NCI-H1105 treated with DMSO at 0.1 percent for 48 hours (cell line): ENCODE results near the gene HOXB8.

ENCODE experiments used
- DNase-seq: peaks from one replicate; lab custom pipeline; 2025; lab: John Stamatoyannopoulos, UW

HOXB8 gene

DNA sequence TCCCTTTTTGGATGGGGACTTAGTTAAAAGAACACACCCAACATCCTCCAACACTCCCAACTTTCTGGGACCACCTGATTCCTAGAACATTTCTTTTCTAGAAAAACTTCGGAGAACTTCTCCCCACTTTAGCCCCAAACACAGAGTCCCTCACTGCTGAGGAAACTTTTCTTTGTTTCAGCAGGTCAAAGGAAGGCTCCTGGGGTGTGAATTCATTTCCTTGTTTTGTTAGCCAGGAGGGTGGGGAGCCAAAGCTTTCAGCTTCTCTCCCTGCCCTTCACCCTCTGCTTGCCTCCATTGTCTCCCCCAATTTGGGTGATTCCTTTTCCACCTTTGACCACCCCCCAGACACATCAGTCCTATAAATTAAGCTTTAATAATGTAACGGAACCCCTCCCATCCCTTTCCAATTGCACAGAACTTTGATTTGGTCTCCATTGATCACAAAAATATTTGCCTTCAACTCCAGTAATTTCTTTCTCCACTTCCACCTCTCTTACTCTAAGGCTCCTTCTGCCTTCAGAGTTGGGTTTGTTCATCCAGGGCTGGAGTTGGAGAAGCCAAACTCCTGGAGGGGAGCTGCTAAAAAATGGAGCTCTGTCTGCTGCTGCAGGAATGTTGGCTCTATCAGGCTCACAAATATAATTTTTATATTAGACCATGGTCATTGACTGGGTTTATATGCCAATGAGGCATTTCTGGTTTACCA, 47.3 kb downstream of the HOXB8 start:
- DNase-seq = no peak

GRCh38 chr17:48567209-48567608, 47.9 kb downstream of the HOXB8 start:
- DNase-seq = no peak

DNA sequence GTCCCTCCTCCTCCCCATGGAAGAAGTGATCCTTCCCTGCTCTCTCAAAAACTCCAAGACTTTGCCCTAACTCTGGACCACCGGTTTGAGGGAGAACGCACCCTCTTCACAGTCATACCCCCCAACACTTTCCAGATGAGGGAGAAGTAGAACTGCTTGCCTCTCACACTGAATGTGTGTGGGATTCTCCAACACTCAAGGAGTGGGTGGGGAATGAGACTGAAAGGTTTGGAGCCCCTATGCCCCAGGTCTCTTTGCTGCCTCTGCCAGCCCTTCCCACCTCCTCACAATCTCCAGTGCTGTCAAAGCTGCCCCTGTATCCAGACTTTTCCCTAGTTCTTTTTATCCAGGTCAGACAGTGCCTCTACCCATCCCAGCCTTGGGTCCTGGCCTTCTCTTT, 48.4 kb downstream of the HOXB8 start:
- no peak for DNase-seq

DNA sequence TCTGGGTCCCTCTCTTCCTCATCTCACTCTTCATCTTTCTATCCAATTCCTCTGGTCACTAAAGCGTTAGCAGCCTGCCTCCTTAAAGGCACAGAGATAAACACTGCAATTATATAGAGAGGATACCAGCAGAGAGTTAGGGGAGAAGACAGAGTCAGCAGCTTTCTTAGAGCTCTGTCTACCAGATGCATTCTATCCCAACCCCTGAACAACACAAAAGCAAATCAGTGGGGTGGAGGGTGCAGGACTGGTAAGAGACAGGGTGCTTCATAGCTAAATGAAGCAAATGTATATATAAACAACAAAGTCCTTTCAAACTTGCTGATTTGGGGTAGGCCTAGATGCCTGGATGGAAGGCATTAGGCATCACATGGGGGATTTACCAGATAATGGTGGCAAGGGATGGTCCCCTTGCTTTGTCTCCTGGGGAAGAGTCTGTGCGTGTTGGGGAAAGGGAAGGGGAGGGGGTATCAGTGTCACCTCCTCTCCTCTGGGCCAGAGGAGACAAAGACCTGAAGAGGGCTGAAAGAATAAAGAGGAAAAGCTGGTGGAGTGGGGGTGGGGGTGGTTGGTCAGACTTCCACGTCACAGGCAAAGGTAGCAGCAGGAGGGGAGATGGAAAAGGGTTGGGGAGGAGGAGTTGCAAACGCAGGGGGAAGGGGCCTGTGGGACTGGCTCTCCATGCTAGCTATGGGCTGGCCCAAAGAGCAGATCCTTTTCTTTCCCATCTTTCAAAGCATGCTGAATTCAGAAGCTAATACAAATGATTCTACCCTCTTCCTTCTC, 49.0 kb downstream of the HOXB8 start:
- no peak for DNase-seq

DNA sequence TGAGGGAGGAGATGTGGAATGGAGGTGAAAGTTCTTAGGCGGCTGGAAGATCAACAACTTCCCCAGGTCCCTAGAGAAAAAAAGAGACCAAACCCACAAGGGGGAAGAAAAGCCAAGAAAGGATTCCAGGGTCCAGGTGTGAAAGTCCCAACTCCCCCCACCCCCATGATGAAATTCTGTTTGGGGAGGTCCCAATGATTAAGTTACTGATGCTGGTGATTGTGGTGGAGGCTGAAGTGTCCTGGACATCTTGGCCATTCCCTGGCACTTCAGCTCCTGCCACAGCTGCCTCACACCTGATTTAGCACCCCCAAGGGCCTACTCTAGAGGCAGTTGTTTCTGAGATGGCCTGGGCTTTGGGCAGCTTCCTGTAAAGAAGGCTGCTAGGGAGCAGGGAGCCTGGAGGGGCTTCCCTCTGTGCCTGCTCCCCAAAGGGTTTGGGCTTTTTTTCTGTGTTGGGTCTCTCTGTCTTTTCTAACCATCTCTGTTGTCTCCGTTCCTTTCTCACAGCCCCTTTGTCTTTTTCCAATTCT, 50.0 kb downstream of the HOXB8 start:
- no peak for DNase-seq

DNA sequence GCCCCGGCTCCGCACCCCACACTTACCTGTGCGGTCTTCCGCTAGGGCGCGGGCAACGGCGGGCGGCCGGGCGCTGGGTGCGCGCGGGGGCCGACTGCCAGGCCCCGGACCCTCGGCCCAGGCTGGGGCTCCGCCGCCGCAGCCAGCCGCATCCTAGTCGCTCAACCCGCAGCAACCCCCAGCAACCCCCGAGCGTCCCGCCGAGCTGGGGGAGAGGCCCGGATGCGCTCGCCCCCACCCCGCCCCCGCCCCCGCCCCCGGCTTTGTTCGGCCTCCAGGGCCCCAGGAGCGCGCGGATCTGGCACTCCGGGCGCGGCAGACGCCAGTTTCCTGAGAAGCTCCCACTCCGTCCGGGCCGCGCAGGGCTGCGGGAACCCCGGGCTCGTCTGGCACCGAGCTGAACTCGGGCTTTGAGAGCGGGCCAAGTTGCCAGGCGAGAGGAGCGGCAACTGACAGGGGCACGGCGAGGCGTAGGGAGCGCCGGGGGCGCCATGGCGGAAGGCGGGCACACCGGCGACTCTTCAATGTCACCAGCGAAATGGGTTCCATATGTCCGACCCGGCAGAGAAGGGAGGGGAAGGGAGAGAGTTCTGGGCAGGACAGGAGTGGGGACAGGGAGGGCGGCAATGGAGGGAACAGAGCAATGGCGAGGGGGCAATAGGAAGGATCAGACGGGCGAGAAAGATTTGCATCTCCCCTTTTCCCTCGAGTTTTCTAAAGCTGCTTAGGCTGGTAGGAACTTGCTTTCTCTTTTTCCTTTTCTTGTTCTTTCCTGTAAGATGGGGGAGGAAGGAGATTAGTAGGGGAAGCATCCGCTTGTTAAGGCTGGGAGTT, 50.7 kb downstream of the HOXB8 start:
- peak; percentile 24 for DNase-seq

DNA sequence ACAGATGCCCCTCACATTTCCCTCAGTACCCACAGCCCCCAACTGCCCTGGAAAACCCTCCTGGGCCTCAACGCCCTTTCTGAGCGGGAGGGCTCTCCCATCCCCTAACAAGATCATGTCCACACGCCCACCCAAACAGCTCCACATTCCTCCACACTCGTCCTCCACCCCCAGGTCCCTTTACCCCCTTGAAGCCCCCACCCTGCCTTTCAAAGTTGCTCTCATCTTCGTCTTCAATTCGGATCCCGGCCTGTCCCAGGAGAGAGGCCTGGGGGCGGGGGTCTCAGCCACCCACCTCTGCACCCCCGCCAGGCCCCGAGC, 51.3 kb downstream of the HOXB8 start:
- DNase-seq = no peak

DNA sequence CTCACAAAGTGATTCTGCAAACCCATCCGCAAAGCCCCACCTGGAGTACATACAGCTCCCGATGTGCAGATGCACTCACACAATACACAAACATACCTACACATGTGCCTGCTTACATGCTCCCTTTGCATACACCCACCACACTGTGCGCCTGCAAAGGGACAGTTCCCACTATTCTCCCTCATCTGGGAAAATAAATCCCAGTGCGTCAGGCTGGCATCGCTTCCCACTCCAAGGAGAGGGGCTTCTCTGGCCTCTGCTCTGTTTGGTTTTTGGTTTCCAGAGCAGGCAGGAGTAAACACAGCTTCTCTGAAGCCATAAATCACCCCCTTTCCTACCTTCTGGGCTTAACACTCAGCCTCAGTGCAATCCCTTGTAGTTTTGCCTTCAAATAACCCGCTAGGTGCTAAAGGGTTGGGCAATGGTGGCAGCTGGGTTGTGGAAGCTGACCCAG, 51.7 kb downstream of the HOXB8 start:
- DNase-seq = no peak

DNA sequence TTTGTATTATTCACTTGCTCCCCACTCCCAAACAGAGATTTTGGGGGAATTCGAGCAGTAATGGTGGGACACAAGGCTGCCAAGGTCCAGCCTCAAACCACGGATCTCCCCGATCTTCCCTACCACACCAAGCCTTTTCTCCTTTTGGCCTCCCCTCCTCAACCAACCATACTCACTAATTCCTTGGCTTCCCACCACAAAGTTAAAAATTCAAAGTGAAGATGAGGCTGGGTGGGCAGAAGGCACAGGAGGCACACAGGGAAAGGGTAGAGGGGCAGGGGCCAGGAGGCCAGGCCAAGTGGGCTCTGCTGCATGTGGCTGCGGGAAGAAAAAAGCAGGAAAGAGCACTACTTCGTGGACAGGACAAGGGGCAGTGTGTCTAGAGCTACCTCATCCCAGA, 52.2 kb downstream of the HOXB8 start:
- DNase-seq = no peak
